ENCODE results near the gene NAT9. TPM values are rescaled to one million over a fixed set of nuclear protein-coding genes. Genes with fewer than 3 reads are reported as not detected.

NAT9 gene
- total and polyA plus RNA-seq, 4 donors: 27.1 to 47.4 (median 36.6) TPM

DNA sequence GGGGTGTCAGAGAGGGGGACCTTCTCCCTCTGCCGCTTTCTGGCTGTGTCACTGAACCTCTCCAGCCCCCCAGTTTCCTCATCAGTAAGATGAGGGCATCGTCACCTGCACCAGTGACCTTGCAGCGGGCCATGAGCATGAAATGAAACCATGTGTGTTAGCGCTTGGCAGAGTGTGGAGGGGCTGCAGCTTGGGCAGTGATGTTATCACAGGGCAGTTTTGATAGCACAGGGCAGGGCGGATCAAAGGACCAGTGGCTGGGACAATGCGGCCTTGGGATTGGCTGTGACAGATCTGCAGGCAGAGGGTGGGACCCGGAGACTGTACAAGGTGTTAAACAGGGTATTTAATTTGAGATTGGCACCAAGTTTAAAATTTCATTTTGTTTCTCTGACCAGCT is 38.9 kb upstream of the NAT9 start:
- Histone ChIP-seq H3K27me3 (ENCODE audit: control insufficient read depth in 3 of 3, insufficient read depth in 3 of 3, low read length in 2 of 3) (no peaks in the 10 kb centered on the region), H3K4me3 (no peak overlapping the region), H3K36me3 (ENCODE audit: control insufficient read depth in 4 of 4, insufficient read depth in 4 of 4, low read length in 4 of 4) (peaks cover 0 to 19% (median 0%) of the 10 kb centered on the region in 4 donors), H3K9ac (ENCODE audit: insufficient read depth in 1 of 2, low read length in 2 of 2) (no peak overlapping the region), H3K27ac (ENCODE audit: low read depth in 1 of 2, low read length in 1 of 2) (no peak overlapping the region), H3K9me3 (ENCODE audit: control insufficient read depth in 4 of 4, insufficient read depth in 3 of 4, low read length in 3 of 4) (peaks cover 0 to 2% (median 0%) of the 10 kb centered on the region in 4 donors), H3K4me1 (ENCODE audit: control insufficient read depth in 5 of 5, insufficient read depth in 5 of 5, low read length in 5 of 5) (peaks cover 0 to 8% (median 4%) of the 10 kb centered on the region in 5 donors)
- no peak for DNase-seq
- WGBS, 2 donors: 96 to 97% methylated on average over 7 of the region's 7 CpGs
- TF ChIP-seq, protein P1, sequence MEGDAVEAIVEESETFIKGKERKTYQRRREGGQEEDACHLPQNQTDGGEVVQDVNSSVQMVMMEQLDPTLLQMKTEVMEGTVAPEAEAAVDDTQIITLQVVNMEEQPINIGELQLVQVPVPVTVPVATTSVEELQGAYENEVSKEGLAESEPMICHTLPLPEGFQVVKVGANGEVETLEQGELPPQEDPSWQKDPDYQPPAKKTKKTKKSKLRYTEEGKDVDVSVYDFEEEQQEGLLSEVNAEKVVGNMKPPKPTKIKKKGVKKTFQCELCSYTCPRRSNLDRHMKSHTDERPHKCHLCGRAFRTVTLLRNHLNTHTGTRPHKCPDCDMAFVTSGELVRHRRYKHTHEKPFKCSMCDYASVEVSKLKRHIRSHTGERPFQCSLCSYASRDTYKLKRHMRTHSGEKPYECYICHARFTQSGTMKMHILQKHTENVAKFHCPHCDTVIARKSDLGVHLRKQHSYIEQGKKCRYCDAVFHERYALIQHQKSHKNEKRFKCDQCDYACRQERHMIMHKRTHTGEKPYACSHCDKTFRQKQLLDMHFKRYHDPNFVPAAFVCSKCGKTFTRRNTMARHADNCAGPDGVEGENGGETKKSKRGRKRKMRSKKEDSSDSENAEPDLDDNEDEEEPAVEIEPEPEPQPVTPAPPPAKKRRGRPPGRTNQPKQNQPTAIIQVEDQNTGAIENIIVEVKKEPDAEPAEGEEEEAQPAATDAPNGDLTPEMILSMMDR (IDR thresholded peaks at IDR 0.05; ENCODE audit: control extremely low read depth, extremely low read depth): no peak
- no peak for ATAC-seq (ENCODE audit: insufficient read depth, low FRiP score)

DNA sequence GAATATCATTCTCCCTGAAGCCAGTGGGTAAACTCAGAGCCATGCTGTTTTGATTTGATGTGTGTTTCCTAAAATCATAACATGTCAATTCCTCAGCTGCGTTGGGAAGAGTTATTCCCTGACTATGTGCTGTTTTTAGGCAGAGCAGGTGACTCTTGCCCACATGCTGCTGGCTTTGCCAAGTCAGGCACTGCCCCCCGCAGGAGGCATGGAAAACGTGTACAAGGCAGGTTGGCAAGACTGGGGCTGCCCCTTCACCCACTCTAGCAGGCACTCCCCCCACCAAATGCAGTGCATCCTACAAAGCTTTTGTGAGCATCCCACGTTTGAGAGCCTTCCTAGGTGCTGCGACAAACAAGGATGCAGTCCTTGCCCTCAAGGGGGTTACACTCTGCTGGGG is 38.3 kb upstream of the NAT9 start:
- ATAC-seq (ENCODE audit: insufficient read depth, low FRiP score) (no peak), DNase-seq (no peak)
- Histone ChIP-seq H3K9ac (ENCODE audit: insufficient read depth in 1 of 2, low read length in 2 of 2) (no peak overlapping the region), H3K9me3 (ENCODE audit: control insufficient read depth in 4 of 4, insufficient read depth in 3 of 4, low read length in 3 of 4) (peaks cover 0 to 2% (median 0%) of the 10 kb centered on the region in 4 donors), H3K27me3 (ENCODE audit: control insufficient read depth in 3 of 3, insufficient read depth in 3 of 3, low read length in 2 of 3) (no peaks in the 10 kb centered on the region), H3K27ac (ENCODE audit: low read depth in 1 of 2, low read length in 1 of 2) (no peak overlapping the region), H3K4me3 (no peak overlapping the region), H3K36me3 (ENCODE audit: control insufficient read depth in 4 of 4, insufficient read depth in 4 of 4, low read length in 4 of 4) (peaks cover 0 to 13% (median 0%) of the 10 kb centered on the region in 4 donors), H3K4me1 (ENCODE audit: control insufficient read depth in 5 of 5, insufficient read depth in 5 of 5, low read length in 5 of 5) (peaks cover 0 to 8% (median 4%) of the 10 kb centered on the region in 5 donors)
- TF ChIP-seq, protein P1 (IDR thresholded peaks at IDR 0.05; ENCODE audit: control extremely low read depth, extremely low read depth): no peak
- 80 to 83% methylated on average over 5 of the region's 5 CpGs for WGBS, 2 donors

DNA sequence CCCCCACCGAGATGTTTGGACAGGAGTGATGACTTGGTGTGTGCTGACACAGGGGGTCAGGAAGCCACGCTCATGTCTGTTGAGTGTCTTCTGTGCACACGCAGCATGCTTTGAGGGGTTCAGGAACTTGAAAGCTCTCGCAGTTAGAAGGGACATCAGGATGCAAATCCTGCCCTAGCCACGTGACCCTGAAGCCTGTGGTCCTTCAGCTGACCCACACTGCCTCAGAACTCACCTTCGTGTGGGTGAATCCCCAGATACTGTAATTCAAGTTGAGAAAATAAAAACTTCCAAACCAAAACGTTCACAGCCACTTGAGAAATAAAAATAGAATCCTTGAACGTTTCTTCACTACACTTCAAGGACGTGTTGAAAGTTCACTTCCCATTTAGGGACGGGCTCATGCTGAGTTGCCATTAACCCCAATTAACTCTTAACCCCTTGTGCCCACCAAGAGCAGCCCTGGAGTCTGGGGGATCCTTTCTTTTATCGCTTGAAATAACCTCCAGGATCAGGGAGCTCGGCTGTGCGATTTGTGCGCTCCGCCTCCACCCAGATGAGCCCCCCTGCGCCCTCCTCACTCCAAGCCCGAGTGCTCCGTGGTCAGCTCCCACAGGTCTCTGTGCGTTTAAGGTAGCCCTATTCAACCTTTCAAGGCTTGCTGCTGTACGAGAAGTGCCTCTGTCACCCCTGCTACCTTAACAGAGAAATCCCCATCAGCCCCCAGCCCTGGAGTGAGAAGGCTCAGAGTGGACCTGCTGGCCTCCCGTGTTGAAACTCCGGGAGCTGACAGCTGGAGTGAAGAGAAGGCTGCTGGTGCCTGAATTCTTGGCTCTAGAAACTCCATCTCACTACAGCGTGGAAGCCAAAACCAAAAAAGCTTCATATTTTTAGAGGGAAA is 36.2 kb upstream of the NAT9 start:
- TF ChIP-seq, protein P1 (IDR thresholded peaks at IDR 0.05; ENCODE audit: control extremely low read depth, extremely low read depth): no peak
- no peak overlapping the region for H3K4me3 ChIP-seq
- H3K9me3 ChIP-seq (ENCODE audit: control insufficient read depth in 4 of 4, insufficient read depth in 3 of 4, low read length in 3 of 4): peaks cover 0 to 2% (median 0%) of the 10 kb centered on the region in 4 donors
- H3K36me3 ChIP-seq (ENCODE audit: control insufficient read depth in 4 of 4, insufficient read depth in 4 of 4, low read length in 4 of 4): peaks cover 0 to 12% (median 0%) of the 10 kb centered on the region in 4 donors
- 46 to 47% methylated on average over 23 of the region's 23 CpGs for WGBS, 2 donors
- peak overlapping the region; percentile 13 to 77 for H3K27ac ChIP-seq (ENCODE audit: low read depth in 1 of 2, low read length in 1 of 2)
- H3K27me3 ChIP-seq (ENCODE audit: control insufficient read depth in 3 of 3, insufficient read depth in 3 of 3, low read length in 2 of 3): no peaks in the 10 kb centered on the region
- ATAC-seq (ENCODE audit: insufficient read depth, low FRiP score): peak; percentile 13
- no peak overlapping the region for H3K9ac ChIP-seq (ENCODE audit: insufficient read depth in 1 of 2, low read length in 2 of 2)
- DNase-seq: peak; percentile 47 to 69 (median 52)
- peaks cover 0 to 14% (median 5%) of the 10 kb centered on the region in 5 donors for H3K4me1 ChIP-seq (ENCODE audit: control insufficient read depth in 5 of 5, insufficient read depth in 5 of 5, low read length in 5 of 5)
